ENCODE data around the gene GGN. TPM values are rescaled to one million over a fixed set of nuclear protein-coding genes. Genes with fewer than 3 reads are reported as not detected.

GGN gene
- total RNA-seq, 1 donor, result 0.86 TPM

- DNase-seq (ENCODE audit: low read depth), result no peak
- no peak overlapping the region for H3K4me3 ChIP-seq (ENCODE audit: low read depth, low read length)
- TF ChIP-seq CTCF (IDR thresholded peaks at IDR 0.05; ENCODE audit: insufficient read depth, low read depth, low read length), result no peak
Observed at GRCh38 chr19:38383184-38383583, 4.7 kb downstream of the GGN start.

DNA sequence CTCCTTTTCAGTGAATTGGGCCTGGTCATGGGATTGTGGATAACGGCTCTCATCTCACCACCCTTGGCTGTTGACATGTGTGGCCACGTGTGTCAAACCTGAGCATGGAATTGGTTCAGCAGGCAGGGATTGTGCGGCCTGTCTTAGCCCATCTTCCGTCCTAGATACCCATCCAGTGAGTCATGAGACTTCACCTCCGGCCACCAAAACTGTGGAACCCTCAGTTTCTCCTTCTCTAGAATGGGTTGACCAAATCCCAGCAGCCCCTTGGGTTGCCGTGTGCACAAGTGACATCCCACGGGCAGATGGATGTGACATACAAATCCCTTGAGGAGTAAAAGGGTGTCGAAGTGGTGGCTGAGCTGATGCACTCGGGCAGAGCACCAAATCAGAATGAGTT is 6.7 kb downstream of the GGN start:
- H3K4me3 ChIP-seq (ENCODE audit: low read depth, low read length), result no peak overlapping the region
- DNase-seq (ENCODE audit: low read depth), result no peak
- no peak for TF ChIP-seq CTCF (IDR thresholded peaks at IDR 0.05; ENCODE audit: insufficient read depth, low read depth, low read length)

GRCh38 chr19:38378866-38379265 is 9.0 kb downstream of the GGN start:
- no peak for DNase-seq (ENCODE audit: low read depth)
- H3K4me3 ChIP-seq (ENCODE audit: low read depth, low read length), result no peak overlapping the region
- no peak for TF ChIP-seq CTCF (IDR thresholded peaks at IDR 0.05; ENCODE audit: insufficient read depth, low read depth, low read length)

GRCh38 chr19:38377052-38377451 is 10.8 kb downstream of the GGN start:
- TF ChIP-seq CTCF (IDR thresholded peaks at IDR 0.05; ENCODE audit: insufficient read depth, low read depth, low read length), result no peak
- no peak overlapping the region for H3K4me3 ChIP-seq (ENCODE audit: low read depth, low read length)
- no peak for DNase-seq (ENCODE audit: low read depth)

DNA sequence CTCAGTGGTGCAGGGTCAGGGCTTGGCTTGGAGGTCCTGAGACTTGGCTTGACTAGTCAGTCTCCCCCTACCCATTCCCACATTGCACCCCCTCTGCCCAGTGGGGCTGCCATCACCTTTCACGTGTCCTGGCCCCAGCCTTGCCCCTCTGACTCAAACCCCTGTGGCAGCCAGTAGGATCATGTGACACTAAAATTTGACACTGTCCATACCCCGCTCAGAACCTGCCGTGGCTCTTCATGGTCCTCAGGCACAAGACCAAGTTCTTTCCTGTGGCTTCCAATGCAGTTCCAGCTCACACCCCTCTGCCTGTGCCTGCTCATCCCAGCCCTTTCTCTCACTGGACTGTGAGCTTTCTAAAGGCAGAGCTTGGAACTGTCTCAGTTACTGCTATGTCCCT is 11.3 kb downstream of the GGN start:
- no peak for TF ChIP-seq CTCF (IDR thresholded peaks at IDR 0.05; ENCODE audit: insufficient read depth, low read depth, low read length)
- no peak overlapping the region for H3K4me3 ChIP-seq (ENCODE audit: low read depth, low read length)

GRCh38 chr19:38375748-38376147 is 12.1 kb downstream of the GGN start:
- peak overlapping the region; percentile 94 for H3K4me3 ChIP-seq (ENCODE audit: low read depth, low read length)
- no peak for TF ChIP-seq CTCF (IDR thresholded peaks at IDR 0.05; ENCODE audit: insufficient read depth, low read depth, low read length)
- DNase-seq (ENCODE audit: low read depth), result peak; percentile 53

More for the DNA sequence above, 11.3 kb downstream of the GGN start:
- DNase-seq (ENCODE audit: low read depth), result no peak

DNA sequence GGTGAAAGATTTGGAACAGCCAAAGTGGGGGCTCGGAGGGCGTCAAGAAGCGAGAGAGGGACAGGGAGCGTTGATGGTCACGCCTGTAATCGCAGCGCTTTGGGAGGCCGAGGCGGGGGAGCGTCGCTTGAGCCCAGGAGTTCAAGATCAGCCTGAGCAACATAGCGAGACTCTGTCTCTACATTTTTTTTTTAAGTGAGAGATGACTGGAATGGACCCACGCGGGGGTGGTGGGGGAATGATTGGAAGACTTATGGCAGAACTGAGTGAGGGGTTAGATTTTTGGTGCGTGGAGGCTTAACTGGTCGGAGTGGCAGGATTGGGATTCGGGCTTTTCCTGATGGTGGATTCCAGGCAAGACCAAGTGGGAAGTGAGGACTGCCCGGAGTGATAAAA is 12.7 kb downstream of the GGN start:
- peak overlapping the region; percentile 94 for H3K4me3 ChIP-seq (ENCODE audit: low read depth, low read length)
- DNase-seq (ENCODE audit: low read depth), result no peak
- TF ChIP-seq CTCF (IDR thresholded peaks at IDR 0.05; ENCODE audit: insufficient read depth, low read depth, low read length), result no peak
